Sigmoid colon (tissue), 4 donors: Measurements from ENCODE around the gene ITGA11.

Experiments used
- CTCF ChIP-seq, 4 experiments: fragments of 450-650 bp in 3 of 4; fragments of 200-600 bp in 1 of 4; IDR thresholded peaks; one replicate each; pipeline ENCODE4 v1.5.1; 2016 to 2019; ENCODE audit warnings: antibody characterized with exemption in 4 of 4, mild to moderate bottlenecking in 3 of 4, moderate library complexity in 2 of 4
- EP300 ChIP-seq, 4 donors: sonication (generic); formaldehyde crosslinking; IDR thresholded peaks; one replicate each; pipeline ENCODE4 v1.6.1; 2017; ENCODE audit warnings: antibody characterized with exemption in 4 of 4
- POLR2A ChIP-seq, 2 donors: fragments of 450-650 bp; IDR thresholded peaks; one replicate each; pipeline ENCODE4 v1.6.1; 2016; ENCODE audit warnings: antibody characterized with exemption in 2 of 2, mild to moderate bottlenecking in 2 of 2, moderate library complexity in 2 of 2
- POLR2AphosphoS5 ChIP-seq, 4 donors: sonication (generic); formaldehyde crosslinking; IDR thresholded peaks; one replicate each; pipeline ENCODE4 v1.6.1; 2017; ENCODE audit warnings: antibody characterized with exemption in 4 of 4

GRCh38 chr15:68386587-68387288 lies 45.2 kb downstream of the ITGA11 start:
- no peak for TF ChIP-seq EP300 (IDR thresholded peaks at IDR 0.05)
- no peak for TF ChIP-seq POLR2AphosphoS5 (IDR thresholded peaks at IDR 0.05)
- TF ChIP-seq POLR2A (IDR thresholded peaks at IDR 0.05), result no peak
- no peak for TF ChIP-seq CTCF (IDR thresholded peaks at IDR 0.05)
